GM12878 (cell line): ENCODE measurements around the gene ITPRIPL2. TPM values are rescaled to one million over a fixed set of nuclear protein-coding genes. Genes with fewer than 3 reads are reported as not detected.

Experiments
- ATAC-seq: fragments of 200-7000 bp; cut with Tn5 transposase; 3 replicates; pipeline ENCODE4 v1.9.1; 2020; ENCODE audit warnings: mild to moderate bottlenecking, moderate library complexity
- BruUV-seq: library from RNA; stranded (reverse); fragments of 400-500 nt; replicated peaks from 2 replicates; lab custom pipeline; 2021; lab: Mats Ljungman, UMichigan
- CTCF ChIA-PET: fragments of 300-600 bp; sonication (Branson Sonifier 250); formaldehyde crosslinking; extraction: SDS; loops from one replicate; lab custom pipeline; 2021; ENCODE audit warnings: inconsistent platforms; lab: Yijun Ruan, JAX
- POLR2A ChIA-PET: fragments of 350-600 bp; formaldehyde crosslinking; extraction: SDS; loops from one replicate; lab custom pipeline; 2021; ENCODE audit warnings: inconsistent platforms; lab: Charles Lee
- RAD21 ChIA-PET: fragments of 300-600 bp; sonication (Branson Sonifier 250); formaldehyde crosslinking; loops from one replicate; lab custom pipeline; 2023; ENCODE audit warnings: antibody characterized with exemption; ENCODE audit not compliant: unreplicated experiment; lab: Charles Lee
- SMC1A ChIA-PET: fragments of 300-600 bp; sonication (Branson Sonifier 250); formaldehyde crosslinking; loops from one replicate; lab custom pipeline; 2023; ENCODE audit not compliant: unreplicated experiment, uncharacterized antibody; lab: Charles Lee
- DNase-seq: peaks from one replicate; pipeline ENCODE4 v3.0.0-alpha.2; 2011; ENCODE audit warnings: low read depth, low spot score
- FAIRE-seq: peaks from 3 replicates; lab custom pipeline; 2011; peaks lifted over from hg19 to GRCh38; lab: Jason Lieb, UNC
- H2AFZ ChIP-seq: 2 replicates; pipeline ENCODE4 v1.6.0; 2011; ENCODE audit warnings: low read depth, low read length, control low read depth; ENCODE audit not compliant: control insufficient read depth
- H3K27ac ChIP-seq: 2 replicates; pipeline ENCODE4 v1.5.1; 2011; ENCODE audit warnings: control low read depth; ENCODE audit not compliant: control insufficient read depth, insufficient read depth
- H3K27me3 ChIP-seq, 2 experiments: replicated peaks in 1 of 2; 2 replicates each; pipeline versions ENCODE4 v1.6.0 to v1.6.1; 2011; ENCODE audit warnings: low read length in 1 of 2; ENCODE audit not compliant: control insufficient read depth in 2 of 2, insufficient read depth in 2 of 2
- H3K36me3 ChIP-seq, 2 experiments: 2 replicates each; pipeline ENCODE4 v1.5.1; 2011; ENCODE audit warnings: low read length in 1 of 2; ENCODE audit not compliant: control insufficient read depth in 2 of 2, insufficient read depth in 2 of 2
- H3K4me1 ChIP-seq: 2 replicates; pipeline ENCODE4 v1.6.1; 2011; ENCODE audit warnings: mild to moderate bottlenecking, low read length, moderate library complexity, mixed read lengths; ENCODE audit not compliant: control insufficient read depth, insufficient read depth
- H3K4me2 ChIP-seq: 2 replicates; pipeline ENCODE4 v1.6.0; 2011; ENCODE audit warnings: control low read depth; ENCODE audit not compliant: control insufficient read depth, insufficient read depth
- H3K4me3 ChIP-seq: fragments of 200-600 bp; sonication (generic); 2 replicates; pipeline ENCODE4 v1.5.1; 2016
- H3K79me2 ChIP-seq: 2 replicates; pipeline ENCODE4 v1.6.0; 2011; ENCODE audit warnings: low read length; ENCODE audit not compliant: control insufficient read depth, insufficient read depth
- H3K9ac ChIP-seq: 2 replicates; pipeline ENCODE4 v1.8.0; 2011; ENCODE audit warnings: low read length, control low read depth, mixed read lengths; ENCODE audit not compliant: control insufficient read depth, insufficient read depth
- H3K9me3 ChIP-seq: replicated peaks from 3 replicates; pipeline ENCODE4 v1.5.1; 2011; ENCODE audit warnings: mild to moderate bottlenecking, low read length; ENCODE audit not compliant: control insufficient read depth, insufficient read depth
- H4K20me1 ChIP-seq: 2 replicates; pipeline ENCODE4 v1.6.0; 2011; ENCODE audit not compliant: control insufficient read depth, insufficient read depth
- CBFB ChIP-seq: IDR thresholded peaks from 2 replicates; pipeline ENCODE4 v1.6.1; 2016; ENCODE audit warnings: antibody characterized with exemption, low read depth
- CEBPB ChIP-seq, 2 experiments: fragments of 150-350 bp in 1 of 2; IDR thresholded peaks; 2 replicates each; pipeline ENCODE4 v1.6.1; 2012 to 2014; ENCODE audit warnings: low read depth in 2 of 2, low read length in 2 of 2, borderline replicate concordance in 1 of 2, inconsistent platforms in 1 of 2
- EZH2 ChIP-seq: IDR thresholded peaks from 2 replicates; pipeline ENCODE4 v1.6.1; 2012; ENCODE audit warnings: low read depth, mild to moderate bottlenecking, control low read depth, inconsistent platforms, low read length, borderline replicate concordance; ENCODE audit not compliant: control insufficient read depth
- MYB ChIP-seq: fragments of 150-350 bp; IDR thresholded peaks from 2 replicates; pipeline ENCODE4 v1.6.1; 2014; ENCODE audit warnings: mild to moderate bottlenecking, low read depth, low read length, borderline replicate concordance
- PAX8 ChIP-seq: fragments of 450-650 bp; IDR thresholded peaks from 2 replicates; pipeline ENCODE4 v1.6.1; 2017; ENCODE audit warnings: mild to moderate bottlenecking, moderate library complexity
- PML ChIP-seq: IDR thresholded peaks from 2 replicates; pipeline ENCODE4 v1.6.1; 2012; ENCODE audit warnings: low read length, inconsistent platforms
- SRF ChIP-seq, 2 experiments: IDR thresholded peaks; 2 replicates each; pipeline ENCODE4 v1.6.1; 2011; ENCODE audit warnings: low read depth in 2 of 2, low read length in 2 of 2, mild to moderate bottlenecking in 1 of 2, moderate library complexity in 1 of 2
- ZBED1 ChIP-seq: IDR thresholded peaks from 2 replicates; pipeline ENCODE4 v1.6.1; 2016; ENCODE audit warnings: borderline replicate concordance
- ZNF217 ChIP-seq: fragments of 450-650 bp; IDR thresholded peaks from 2 replicates; pipeline ENCODE4 v1.6.1; 2017; ENCODE audit warnings: antibody characterized with exemption, mild to moderate bottlenecking
- WGBS: methylation state at CpG from one replicate; pipeline ENCODE4 v1.1.6; 2016; ENCODE audit warnings: low lambda C conversion rate; ENCODE audit not compliant: insufficient replicate concordance, insufficient coverage; ENCODE audit errors: missing lambda C conversion rate; 5-methylcytosine and 5-hydroxymethylcytosine counted together
- in situ Hi-C: fragments of 300-500 bp; cut with MboI; formaldehyde crosslinking; loops from 9 replicates; pipeline ENCODE4 v1.14.3; 2018; ENCODE audit warnings: mixed read lengths
- intact Hi-C: fragments of 100-400 bp; cut with micrococcal nuclease; formaldehyde crosslinking; loops from one replicate; pipeline ENCODE4 v1.14.2; 2022; ENCODE audit not compliant: unreplicated experiment
- polyA plus RNA-seq, 11 experiments: library from polyadenylated mRNA; depleted of rRNA in 4 of 11; unstranded in 6 of 11; stranded (reverse) in 5 of 11; fragments of >200 nt; fragmentation: Nextera tagmentation in 4 of 11; fragmentation: Illumina TruSeq in 1 of 11; extraction: Ambion mirVana in 4 of 11; extraction: Trizol in 1 of 11; gene quantifications; 1 replicate in 1 of 11; 2 replicates in 10 of 11; pipeline versions ENCODE4 v1.2.1 to v1.2.3, GENCODE V29; 2011 to 2016; ENCODE audit warnings: inconsistent platforms in 2 of 11, missing spikeins in 2 of 11, low read depth in 1 of 11
- total RNA-seq, 4 experiments: library from RNA; depleted of rRNA in 3 of 4; stranded (reverse); fragments of >200 nt in 3 of 4; fragmentation: Illumina TruSeq in 1 of 4; extraction: Trizol in 1 of 4; gene quantifications; 2 replicates each; pipeline versions ENCODE4 v1.2.1 to v1.2.3, GENCODE V29; 2013 to 2021
- TF ChIP-seq, protein P1 (sequence below): fragments of 150-350 bp; IDR thresholded peaks from 2 replicates; pipeline ENCODE4 v1.6.1; 2016; ENCODE audit warnings: low read depth, low read length
- TF ChIP-seq, protein P2 (sequence below): fragments of 450-650 bp; IDR thresholded peaks from 2 replicates; pipeline ENCODE4 v1.6.1; 2017; ENCODE audit warnings: low read depth, mild to moderate bottlenecking, moderate library complexity

Gene ITPRIPL2
- total and polyA plus RNA-seq, 10 of the 15 experiments (the other 5 are each of a cell fraction or from before 2014, with no cell fraction given), result 0.48 to 14.3 (median 3.5) TPM

DNA sequence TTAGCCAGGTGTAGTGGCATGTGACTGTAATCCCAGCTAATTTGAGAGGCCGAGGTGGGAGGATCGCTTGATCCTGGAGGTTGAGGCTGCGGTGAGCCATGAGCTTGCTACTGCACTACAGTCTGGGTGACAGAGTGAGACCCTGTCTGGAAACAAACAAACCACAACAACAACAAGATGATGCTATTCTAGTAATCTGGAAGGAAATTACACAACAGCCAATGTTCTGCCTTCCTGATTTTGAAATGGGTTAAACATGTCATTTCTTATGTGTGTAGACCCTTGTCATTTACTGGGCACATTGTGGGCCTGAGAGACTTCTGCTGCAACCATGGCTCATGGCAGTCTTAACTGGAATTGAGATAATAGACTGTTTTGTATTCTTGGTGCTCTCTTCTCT lies 40.4 kb upstream of the ITPRIPL2 start:
- ChIA-PET RAD21 (no interaction called here), CTCF (interaction anchor here (0.6 to 1.0 kb wide), 2 partner anchors 12 to 29 kb away, joined by 3 to 7 read pairs; no protein-coding TSS in a partner anchor), SMC1A (no interaction called here)
- Histone ChIP-seq H3K4me3 (no peak overlapping the region), H3K9ac (no peak overlapping the region), H3K79me2 (no peaks in the 10 kb centered on the region; the same call in 1 of the 2 replicates), H3K4me1 (no peaks in the 10 kb centered on the region; the same call in 1 of the 2 replicates), H3K27me3 (no peaks in the 10 kb centered on the region), H3K36me3 (no peaks in the 10 kb centered on the region; a peak in 2 of 4 replicates), H3K27ac (no peak overlapping the region)
- intact Hi-C loops, result no loop called here
- no peak for TF ChIP-seq ZBED1
- TF ChIP-seq, all 136 proteins: peak for 0
- no peak for ATAC-seq
- Histone ChIP-seq H3K9me3 (no peaks in the 10 kb centered on the region), H4K20me1 (no peaks in the 10 kb centered on the region), H3K4me2 (no peak overlapping the region), H2AFZ (no peak overlapping the region)
- POLR2A ChIA-PET, result no interaction called here
- 16% methylated on average over 3 of the region's 3 CpGs for WGBS
- in situ Hi-C loops, result no loop called here
- BruUV-seq, result no TSS peak
- FAIRE-seq, result peak; percentile 35
- no peak for DNase-seq

DNA sequence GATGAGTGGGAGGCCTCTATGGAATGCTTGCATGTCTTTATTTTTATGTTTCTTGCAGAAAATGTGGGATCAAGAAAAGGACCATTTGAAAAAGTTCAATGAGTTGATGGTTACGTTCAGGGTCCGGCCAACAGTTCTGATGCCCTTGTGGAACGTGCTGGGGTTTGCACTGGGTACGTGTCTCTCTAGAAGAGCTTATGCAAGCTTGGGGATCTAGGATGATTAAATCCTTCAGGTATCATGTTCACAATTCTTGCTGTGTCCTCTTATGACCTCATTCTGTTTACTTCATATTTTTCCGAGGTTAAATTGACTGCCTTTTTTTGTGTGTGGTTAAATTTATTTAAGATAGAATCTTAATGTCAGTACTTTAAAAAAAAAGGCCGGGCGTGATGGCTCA lies 39.9 kb upstream of the ITPRIPL2 start:
- Histone ChIP-seq H3K36me3 (no peaks in the 10 kb centered on the region; a peak in 2 of 4 replicates), H3K4me1 (no peaks in the 10 kb centered on the region; the same call in 1 of the 2 replicates), H3K9me3 (no peaks in the 10 kb centered on the region), H4K20me1 (no peaks in the 10 kb centered on the region), H3K4me3 (no peak overlapping the region), H3K27me3 (no peaks in the 10 kb centered on the region), H3K27ac (no peak overlapping the region), H3K4me2 (no peak overlapping the region), H3K79me2 (no peaks in the 10 kb centered on the region; the same call in 1 of the 2 replicates), H3K9ac (no peak overlapping the region), H2AFZ (no peak overlapping the region)
- FAIRE-seq, result no peak
- SMC1A ChIA-PET, result interaction anchor here (0.6 kb wide), 2 partner anchors 13 to 21 kb away, joined by 3 read pairs; no protein-coding TSS in a partner anchor
- no TSS peak for BruUV-seq
- POLR2A ChIA-PET, result no interaction called here
- WGBS, result 84% methylated on average over 7 of the region's 7 CpGs
- ATAC-seq, result no peak
- intact Hi-C loops, result no loop called here
- CTCF ChIA-PET, result no interaction called here
- RAD21 ChIA-PET, result no interaction called here
- no peak for DNase-seq
- in situ Hi-C loops, result no loop called here
- TF ChIP-seq MYB (no peak), EZH2 (no peak), PML (no peak), CEBPB (IDR thresholded peaks at IDR 0.05; ENCODE audit: borderline replicate concordance in 1 of 2, low read depth in 2 of 2, low read length in 2 of 2) (no peak), ZNF217 (no peak), CBFB (no peak), PAX8 (no peak), SRF (IDR thresholded peaks at IDR 0.05; ENCODE audit: low read depth in 2 of 2, low read length in 2 of 2) (no peak)
- TF ChIP-seq, protein P1, sequence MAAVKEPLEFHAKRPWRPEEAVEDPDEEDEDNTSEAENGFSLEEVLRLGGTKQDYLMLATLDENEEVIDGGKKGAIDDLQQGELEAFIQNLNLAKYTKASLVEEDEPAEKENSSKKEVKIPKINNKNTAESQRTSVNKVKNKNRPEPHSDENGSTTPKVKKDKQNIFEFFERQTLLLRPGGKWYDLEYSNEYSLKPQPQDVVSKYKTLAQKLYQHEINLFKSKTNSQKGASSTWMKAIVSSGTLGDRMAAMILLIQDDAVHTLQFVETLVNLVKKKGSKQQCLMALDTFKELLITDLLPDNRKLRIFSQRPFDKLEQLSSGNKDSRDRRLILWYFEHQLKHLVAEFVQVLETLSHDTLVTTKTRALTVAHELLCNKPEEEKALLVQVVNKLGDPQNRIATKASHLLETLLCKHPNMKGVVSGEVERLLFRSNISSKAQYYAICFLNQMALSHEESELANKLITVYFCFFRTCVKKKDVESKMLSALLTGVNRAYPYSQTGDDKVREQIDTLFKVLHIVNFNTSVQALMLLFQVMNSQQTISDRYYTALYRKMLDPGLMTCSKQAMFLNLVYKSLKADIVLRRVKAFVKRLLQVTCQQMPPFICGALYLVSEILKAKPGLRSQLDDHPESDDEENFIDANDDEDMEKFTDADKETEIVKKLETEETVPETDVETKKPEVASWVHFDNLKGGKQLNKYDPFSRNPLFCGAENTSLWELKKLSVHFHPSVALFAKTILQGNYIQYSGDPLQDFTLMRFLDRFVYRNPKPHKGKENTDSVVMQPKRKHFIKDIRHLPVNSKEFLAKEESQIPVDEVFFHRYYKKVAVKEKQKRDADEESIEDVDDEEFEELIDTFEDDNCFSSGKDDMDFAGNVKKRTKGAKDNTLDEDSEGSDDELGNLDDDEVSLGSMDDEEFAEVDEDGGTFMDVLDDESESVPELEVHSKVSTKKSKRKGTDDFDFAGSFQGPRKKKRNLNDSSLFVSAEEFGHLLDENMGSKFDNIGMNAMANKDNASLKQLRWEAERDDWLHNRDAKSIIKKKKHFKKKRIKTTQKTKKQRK, result no peak
- TF ChIP-seq, protein P2, sequence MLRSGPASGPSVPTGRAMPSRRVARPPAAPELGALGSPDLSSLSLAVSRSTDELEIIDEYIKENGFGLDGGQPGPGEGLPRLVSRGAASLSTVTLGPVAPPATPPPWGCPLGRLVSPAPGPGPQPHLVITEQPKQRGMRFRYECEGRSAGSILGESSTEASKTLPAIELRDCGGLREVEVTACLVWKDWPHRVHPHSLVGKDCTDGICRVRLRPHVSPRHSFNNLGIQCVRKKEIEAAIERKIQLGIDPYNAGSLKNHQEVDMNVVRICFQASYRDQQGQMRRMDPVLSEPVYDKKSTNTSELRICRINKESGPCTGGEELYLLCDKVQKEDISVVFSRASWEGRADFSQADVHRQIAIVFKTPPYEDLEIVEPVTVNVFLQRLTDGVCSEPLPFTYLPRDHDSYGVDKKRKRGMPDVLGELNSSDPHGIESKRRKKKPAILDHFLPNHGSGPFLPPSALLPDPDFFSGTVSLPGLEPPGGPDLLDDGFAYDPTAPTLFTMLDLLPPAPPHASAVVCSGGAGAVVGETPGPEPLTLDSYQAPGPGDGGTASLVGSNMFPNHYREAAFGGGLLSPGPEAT, result no peak
